Skeletal muscle satellite cell (primary cell): ENCODE data around the gene SKIC8.
"Not testable (repeated sequence)": the region's sequence is repeated elsewhere in the genome, so short reads cannot be mapped to it uniquely, and the experiment has no call there.

Source experiments
- H3K27me3 ChIP-seq: 2 replicates; pipeline ENCODE4 v1.7.0; 2013; ENCODE audit warnings: low read length; ENCODE audit not compliant: control insufficient read depth, insufficient read depth
- H3K36me3 ChIP-seq: 2 replicates; pipeline ENCODE4 v1.7.0; 2013; ENCODE audit warnings: mild to moderate bottlenecking, control low read depth, low read length; ENCODE audit not compliant: insufficient read depth
- H3K4me1 ChIP-seq: 2 replicates; pipeline ENCODE4 v1.7.0; 2013; ENCODE audit warnings: low read length; ENCODE audit not compliant: control insufficient read depth, insufficient read depth
- H3K4me2 ChIP-seq: 2 replicates; pipeline ENCODE4 v1.7.0; 2013; ENCODE audit warnings: mild to moderate bottlenecking, low read length
- H3K4me3 ChIP-seq: 2 replicates; pipeline ENCODE4 v1.7.0; 2013; ENCODE audit warnings: low read length
- H3K9ac ChIP-seq: 2 replicates; pipeline ENCODE4 v1.7.0; 2013; ENCODE audit warnings: mild to moderate bottlenecking, low read depth, low read length, moderate library complexity
- H3K9me3 ChIP-seq: replicated peaks from 2 replicates; pipeline ENCODE4 v1.7.0; 2013; ENCODE audit warnings: mild to moderate bottlenecking, control low read depth, low read length

SKIC8 gene

GRCh38 chr15:78263907-78264303 is 35.5 kb downstream of the SKIC8 start:
- H3K4me1 ChIP-seq: peaks cover 11% of the 10 kb centered on the region
- H3K36me3 ChIP-seq: no peaks in the 10 kb centered on the region
- H3K9me3 ChIP-seq: no peaks in the 10 kb centered on the region
- peak overlapping the region; percentile 67 for H3K4me3 ChIP-seq
- H3K4me2 ChIP-seq: peak overlapping the region; percentile 87
- H3K9ac ChIP-seq: peak overlapping the region; percentile 69
- peaks cover 16% of the 10 kb centered on the region for H3K27me3 ChIP-seq

- Histone ChIP-seq H3K9me3 (no peaks in the 10 kb centered on the region), H3K9ac (no peak overlapping the region), H3K4me2 (no peak overlapping the region), H3K4me3 (no peak overlapping the region), H3K4me1 (peaks cover 11% of the 10 kb centered on the region), H3K27me3 (peaks cover 19% of the 10 kb centered on the region), H3K36me3 (no peaks in the 10 kb centered on the region)
These were observed 36.0 kb downstream of the SKIC8 start for GRCh38 chr15:78263351-78263781.

GRCh38 chr15:78261062-78261461 is 38.3 kb downstream of the SKIC8 start:
- Histone ChIP-seq H3K4me3 (no peak overlapping the region), H3K4me1 (peaks cover 11% of the 10 kb centered on the region), H3K4me2 (no peak overlapping the region), H3K36me3 (no peaks in the 10 kb centered on the region), H3K9me3 (no peaks in the 10 kb centered on the region), H3K27me3 (peaks cover 28% of the 10 kb centered on the region), H3K9ac (no peak overlapping the region)

- Histone ChIP-seq H3K4me2 (no peak overlapping the region), H3K36me3 (no peaks in the 10 kb centered on the region), H3K9me3 (no peaks in the 10 kb centered on the region), H3K27me3 (peaks cover 28% of the 10 kb centered on the region), H3K4me1 (peaks cover 9% of the 10 kb centered on the region), H3K4me3 (no peak overlapping the region), H3K9ac (no peak overlapping the region)
These were observed 38.9 kb downstream of the SKIC8 start for GRCh38 chr15:78260489-78260888.

- Histone ChIP-seq H3K36me3 (no peaks in the 10 kb centered on the region), H3K27me3 (peaks cover 29% of the 10 kb centered on the region), H3K9ac (no peak overlapping the region), H3K4me1 (no peaks in the 10 kb centered on the region), H3K4me3 (no peak overlapping the region), H3K4me2 (no peak overlapping the region), H3K9me3 (no peaks in the 10 kb centered on the region)
These were observed 40.2 kb downstream of the SKIC8 start for GRCh38 chr15:78259232-78259631.

- Histone ChIP-seq H3K36me3 (no peaks in the 10 kb centered on the region), H3K9ac (no peak overlapping the region), H3K4me3 (no peak overlapping the region), H3K4me2 (no peak overlapping the region), H3K27me3 (peaks cover 29% of the 10 kb centered on the region), H3K9me3 (no peaks in the 10 kb centered on the region), H3K4me1 (no peaks in the 10 kb centered on the region)
These were observed 41.7 kb downstream of the SKIC8 start for GRCh38 chr15:78257681-78258080.

GRCh38 chr15:78256044-78256437 is 43.4 kb downstream of the SKIC8 start:
- H3K4me3 ChIP-seq: no peak overlapping the region
- no peaks in the 10 kb centered on the region for H3K36me3 ChIP-seq
- H3K27me3 ChIP-seq: peaks cover 35% of the 10 kb centered on the region
- no peak overlapping the region for H3K4me2 ChIP-seq
- H3K9ac ChIP-seq: no peak overlapping the region
- H3K9me3 ChIP-seq: no peaks in the 10 kb centered on the region
- no peaks in the 10 kb centered on the region for H3K4me1 ChIP-seq

- Histone ChIP-seq H3K4me3 (no peak overlapping the region), H3K4me2 (no peak overlapping the region), H3K4me1 (no peaks in the 10 kb centered on the region), H3K27me3 (peaks cover 40% of the 10 kb centered on the region), H3K9me3 (no peaks in the 10 kb centered on the region), H3K9ac (no peak overlapping the region), H3K36me3 (no peaks in the 10 kb centered on the region)
These were observed 43.9 kb downstream of the SKIC8 start for GRCh38 chr15:78255421-78256043.

- peaks cover 17% of the 10 kb centered on the region for H3K27me3 ChIP-seq
- H3K4me3 ChIP-seq: no peak overlapping the region
- H3K9me3 ChIP-seq: no peaks in the 10 kb centered on the region
- H3K9ac ChIP-seq: no peak overlapping the region
- H3K4me1 ChIP-seq: no peaks in the 10 kb centered on the region
- H3K4me2 ChIP-seq: no peak overlapping the region
- no peaks in the 10 kb centered on the region for H3K36me3 ChIP-seq
These were observed 48.3 kb downstream of the SKIC8 start for GRCh38 chr15:78251136-78251535.

- no peaks in the 10 kb centered on the region for H3K36me3 ChIP-seq
These were observed 50.3 kb downstream of the SKIC8 start for GRCh38 chr15:78249131-78249530.

GRCh38 chr15:78247911-78248310 is 51.5 kb downstream of the SKIC8 start:
- no peaks in the 10 kb centered on the region for H3K36me3 ChIP-seq
- H3K9ac ChIP-seq: no peak overlapping the region
- no peak overlapping the region for H3K4me3 ChIP-seq
- H3K9me3 ChIP-seq: no peaks in the 10 kb centered on the region
- no peak overlapping the region for H3K4me2 ChIP-seq
- H3K27me3 ChIP-seq: peaks cover 11% of the 10 kb centered on the region
- no peaks in the 10 kb centered on the region for H3K4me1 ChIP-seq

More at GRCh38 chr15:78249131-78249530, 50.3 kb downstream of the SKIC8 start:
- no peak overlapping the region for H3K9ac ChIP-seq
- no peak overlapping the region for H3K4me2 ChIP-seq
- H3K27me3 ChIP-seq: peaks cover 11% of the 10 kb centered on the region
- no peaks in the 10 kb centered on the region for H3K9me3 ChIP-seq
- no peaks in the 10 kb centered on the region for H3K4me1 ChIP-seq
- H3K4me3 ChIP-seq: no peak overlapping the region

GRCh38 chr15:78245976-78246620 is 53.3 kb downstream of the SKIC8 start:
- H3K27me3 ChIP-seq: peaks cover 13% of the 10 kb centered on the region
- H3K4me1 ChIP-seq, H3K36me3 ChIP-seq, H3K9me3 ChIP-seq, H3K9ac ChIP-seq, H3K4me2 ChIP-seq, H3K4me3 ChIP-seq: not testable (repeated sequence)
